Measurements from ENCODE around the gene MMS19.
"Not testable (repeated sequence)": the region's sequence is repeated elsewhere in the genome, so short reads cannot be mapped to it uniquely, and the experiment has no call there.

MMS19 gene

GRCh38 chr10:97529685-97530465 is 31.7 kb upstream of the MMS19 start:
- no peaks in the 10 kb centered on the region for H3K9me2 ChIP-seq (replicated peaks; ENCODE audit: insufficient read depth, low read length)
- H3K9me3 ChIP-seq (ENCODE audit: insufficient read depth, low read length) = no peaks in the 10 kb centered on the region
- H3K36me3 ChIP-seq (ENCODE audit: low read length) = no peaks in the 10 kb centered on the region
- TF ChIP-seq CTCF (IDR thresholded peaks at IDR 0.05; ENCODE audit: insufficient read depth, low read length, poor library complexity, severe bottlenecking) (no peak), EZH2phosphoT487 (conservative IDR thresholded peaks at IDR 0.05; ENCODE audit: low read length) (no peak)
- H2AFZ ChIP-seq (ENCODE audit: low read depth, low read length, severe bottlenecking) = no peak overlapping the region
- no peak overlapping the region for H3K4me2 ChIP-seq (ENCODE audit: low read depth, low read length, poor library complexity, severe bottlenecking)
- no peaks in the 10 kb centered on the region for H3K27me3 ChIP-seq (ENCODE audit: low read length)
- no peak overlapping the region for H3K9ac ChIP-seq (ENCODE audit: low read length)
- H4K20me1 ChIP-seq (ENCODE audit: low read depth, low read length) = no peaks in the 10 kb centered on the region
- H3K4me3 ChIP-seq (ENCODE audit: insufficient read depth, low read length, poor library complexity, severe bottlenecking) = no peak overlapping the region
- no peak overlapping the region for H3K27ac ChIP-seq (ENCODE audit: low read depth, low read length)
- no peaks in the 10 kb centered on the region for H3F3A ChIP-seq (ENCODE audit: insufficient read depth)
- H3K79me2 ChIP-seq (ENCODE audit: insufficient read depth, low read length) = no peaks in the 10 kb centered on the region

GRCh38 chr10:97528876-97529275 is 30.7 kb upstream of the MMS19 start:
- H3K36me3 ChIP-seq (ENCODE audit: low read length); H3K9me2 ChIP-seq (replicated peaks; ENCODE audit: insufficient read depth, low read length); H2AFZ ChIP-seq (ENCODE audit: low read depth, low read length, severe bottlenecking); H3F3A ChIP-seq (ENCODE audit: insufficient read depth); H3K4me2 ChIP-seq (ENCODE audit: low read depth, low read length, poor library complexity, severe bottlenecking); H3K4me3 ChIP-seq (ENCODE audit: insufficient read depth, low read length, poor library complexity, severe bottlenecking); H3K27me3 ChIP-seq (ENCODE audit: low read length); H4K20me1 ChIP-seq (ENCODE audit: low read depth, low read length); H3K9ac ChIP-seq (ENCODE audit: low read length); H3K27ac ChIP-seq (ENCODE audit: low read depth, low read length); H3K79me2 ChIP-seq (ENCODE audit: insufficient read depth, low read length); H3K9me3 ChIP-seq (ENCODE audit: insufficient read depth, low read length): not testable (repeated sequence)

- H3K36me3 ChIP-seq (ENCODE audit: low read length) = no peaks in the 10 kb centered on the region
- H3K4me3 ChIP-seq (ENCODE audit: insufficient read depth, low read length, poor library complexity, severe bottlenecking) = no peak overlapping the region
- TF ChIP-seq CTCF (IDR thresholded peaks at IDR 0.05; ENCODE audit: insufficient read depth, low read length, poor library complexity, severe bottlenecking) = no peak
- no peak for TF ChIP-seq EZH2phosphoT487 (conservative IDR thresholded peaks at IDR 0.05; ENCODE audit: low read length)
- no peak overlapping the region for H3K4me2 ChIP-seq (ENCODE audit: low read depth, low read length, poor library complexity, severe bottlenecking)
- H3K27me3 ChIP-seq (ENCODE audit: low read length) = no peaks in the 10 kb centered on the region
- no peaks in the 10 kb centered on the region for H3K79me2 ChIP-seq (ENCODE audit: insufficient read depth, low read length)
- no peaks in the 10 kb centered on the region for H3F3A ChIP-seq (ENCODE audit: insufficient read depth)
- no peak overlapping the region for H3K9ac ChIP-seq (ENCODE audit: low read length)
- no peak overlapping the region for H2AFZ ChIP-seq (ENCODE audit: low read depth, low read length, severe bottlenecking)
- no peaks in the 10 kb centered on the region for H3K9me3 ChIP-seq (ENCODE audit: insufficient read depth, low read length)
- H3K27ac ChIP-seq (ENCODE audit: low read depth, low read length) = no peak overlapping the region
- no peaks in the 10 kb centered on the region for H3K9me2 ChIP-seq (replicated peaks; ENCODE audit: insufficient read depth, low read length)
- H4K20me1 ChIP-seq (ENCODE audit: low read depth, low read length) = no peaks in the 10 kb centered on the region
Observed at GRCh38 chr10:97525683-97526110, 27.5 kb upstream of the MMS19 start.

GRCh38 chr10:97525086-97525485 is 26.9 kb upstream of the MMS19 start:
- no peaks in the 10 kb centered on the region for H3K79me2 ChIP-seq (ENCODE audit: insufficient read depth, low read length)
- no peaks in the 10 kb centered on the region for H3K9me3 ChIP-seq (ENCODE audit: insufficient read depth, low read length)
- H2AFZ ChIP-seq (ENCODE audit: low read depth, low read length, severe bottlenecking) = no peak overlapping the region
- H3K9me2 ChIP-seq (replicated peaks; ENCODE audit: insufficient read depth, low read length) = no peaks in the 10 kb centered on the region
- H3K36me3 ChIP-seq (ENCODE audit: low read length) = no peaks in the 10 kb centered on the region
- no peak overlapping the region for H3K4me3 ChIP-seq (ENCODE audit: insufficient read depth, low read length, poor library complexity, severe bottlenecking)
- no peak overlapping the region for H3K9ac ChIP-seq (ENCODE audit: low read length)
- no peaks in the 10 kb centered on the region for H4K20me1 ChIP-seq (ENCODE audit: low read depth, low read length)
- no peak overlapping the region for H3K27ac ChIP-seq (ENCODE audit: low read depth, low read length)
- H3F3A ChIP-seq (ENCODE audit: insufficient read depth) = no peaks in the 10 kb centered on the region
- H3K4me2 ChIP-seq (ENCODE audit: low read depth, low read length, poor library complexity, severe bottlenecking) = no peak overlapping the region
- no peak for TF ChIP-seq EZH2phosphoT487 (conservative IDR thresholded peaks at IDR 0.05; ENCODE audit: low read length)
- TF ChIP-seq CTCF (IDR thresholded peaks at IDR 0.05; ENCODE audit: insufficient read depth, low read length, poor library complexity, severe bottlenecking) = no peak
- H3K27me3 ChIP-seq (ENCODE audit: low read length) = no peaks in the 10 kb centered on the region

Data from SU-DHL-6 (cell line).